GM19193 (cell line): Measurements from ENCODE around the gene PAPLN.

Source experiments
- POLR2A ChIP-seq: IDR thresholded peaks from 4 replicates; pipeline ENCODE4 v1.6.1; 2011; ENCODE audit not compliant: insufficient read depth, insufficient read length; ENCODE audit errors: extremely low read depth

Gene PAPLN

DNA sequence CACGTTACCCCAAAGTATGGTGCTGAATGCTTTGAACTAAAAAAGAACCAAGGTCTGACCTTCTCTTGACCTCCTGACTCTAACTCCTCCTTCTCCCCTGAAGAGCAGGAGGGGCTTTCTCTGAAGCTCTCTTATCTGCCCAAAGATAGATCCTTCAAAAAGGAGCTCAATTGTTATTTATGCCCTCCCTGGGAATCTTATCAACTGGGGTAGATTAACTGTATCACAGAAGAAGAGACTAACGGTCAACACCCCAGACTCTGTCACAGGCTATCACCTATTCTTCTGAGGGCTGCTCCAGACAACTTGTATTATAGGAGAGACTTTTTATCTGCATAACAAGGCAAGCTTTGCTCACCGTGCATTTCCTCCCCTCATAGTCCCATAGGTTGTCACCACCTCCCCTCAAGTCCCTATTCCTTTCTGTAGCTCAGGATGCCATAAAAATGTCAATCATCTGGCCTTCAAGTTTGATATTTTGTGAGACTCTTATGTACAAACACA, 86.6 kb downstream of the PAPLN start:
- TF ChIP-seq POLR2A = no peak
